Osteoblast (primary cell): ENCODE data around the gene CASP1. TPM values are rescaled to one million over a fixed set of nuclear protein-coding genes. Genes with fewer than 3 reads are reported as not detected.

Experiments
- DNase-seq: peaks from one replicate; pipeline ENCODE4 v3.0.0; 2011; ENCODE audit warnings: low spot score, mixed read lengths; ENCODE audit not compliant: insufficient read length; ENCODE audit errors: missing footprints
- H2AFZ ChIP-seq: 2 replicates; pipeline ENCODE4 v1.6.0; 2011; ENCODE audit warnings: mild to moderate bottlenecking, low read length
- H3K27ac ChIP-seq: 2 replicates; pipeline ENCODE4 v1.5.1; 2011; ENCODE audit warnings: mild to moderate bottlenecking, low read depth, low read length, moderate library complexity
- H3K27me3 ChIP-seq: 2 replicates; pipeline ENCODE4 v1.6.0; 2012; ENCODE audit warnings: mild to moderate bottlenecking, control low read depth, inconsistent platforms, low read length, moderate library complexity; ENCODE audit not compliant: insufficient read depth
- H3K36me3 ChIP-seq: 2 replicates; pipeline ENCODE4 v1.5.1; 2011; ENCODE audit warnings: mild to moderate bottlenecking, low read length, control low read depth, moderate library complexity; ENCODE audit not compliant: insufficient read depth
- H3K4me1 ChIP-seq: 2 replicates; pipeline ENCODE4 v1.5.1; 2011; ENCODE audit warnings: mild to moderate bottlenecking, low read length, control low read depth, moderate library complexity; ENCODE audit not compliant: insufficient read depth
- H3K4me2 ChIP-seq: 2 replicates; pipeline ENCODE4 v1.6.0; 2011; ENCODE audit warnings: mild to moderate bottlenecking, low read length; ENCODE audit not compliant: insufficient read depth
- H3K4me3 ChIP-seq: fragments of 200-600 bp; sonication (generic); 3 replicates; pipeline ENCODE4 v1.5.1; 2012; ENCODE audit warnings: mild to moderate bottlenecking, low read length, inconsistent platforms; ENCODE audit not compliant: insufficient read depth
- H3K79me2 ChIP-seq: 2 replicates; pipeline ENCODE4 v1.6.0; 2012; ENCODE audit warnings: mild to moderate bottlenecking, low read length, control low read depth, inconsistent platforms; ENCODE audit not compliant: insufficient read depth
- H3K9me3 ChIP-seq: 2 replicates; pipeline ENCODE4 v1.5.1; 2011; ENCODE audit warnings: low read depth, low read length, control low read depth
- H4K20me1 ChIP-seq: 2 replicates; pipeline ENCODE4 v1.6.0; 2012; ENCODE audit warnings: mild to moderate bottlenecking, low read length, control low read depth; ENCODE audit not compliant: insufficient read depth
- total RNA-seq: library from RNA; depleted of rRNA; stranded (reverse); fragments of >200 nt; gene quantifications from 2 replicates; pipeline ENCODE4 v1.2.3, GENCODE V29; 2012
- TF ChIP-seq, protein P1 (sequence below): IDR thresholded peaks from 2 replicates; pipeline ENCODE4 v1.5.1; 2011; ENCODE audit warnings: mild to moderate bottlenecking, low read depth, low read length, moderate library complexity; ENCODE audit errors: extremely low read depth

The CASP1 gene
- total RNA-seq, 1 donor, result 14.1 TPM

DNA sequence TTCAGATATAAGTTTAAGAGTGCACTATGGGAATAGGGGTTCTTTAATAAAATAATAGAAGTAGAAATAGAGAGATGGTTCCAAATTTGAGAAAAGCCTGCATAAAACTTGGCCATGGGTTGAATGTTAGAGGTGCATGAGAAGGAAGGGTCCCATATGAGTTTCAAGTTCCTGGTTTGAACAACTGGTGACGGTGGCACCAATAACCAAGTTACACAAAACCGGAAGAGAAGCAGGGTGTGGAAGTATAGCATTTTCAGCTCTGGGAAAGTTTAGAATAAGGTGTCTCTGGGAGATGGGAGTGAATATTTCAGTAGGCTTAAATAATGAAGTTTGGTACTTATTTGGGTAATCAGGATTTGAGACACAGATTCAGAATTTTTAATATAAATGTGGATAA, 2.4 kb downstream of the CASP1 start:
- no peak overlapping the region for H3K4me3 ChIP-seq
- no peaks in the 10 kb centered on the region for H3K36me3 ChIP-seq
- TF ChIP-seq, protein P1, sequence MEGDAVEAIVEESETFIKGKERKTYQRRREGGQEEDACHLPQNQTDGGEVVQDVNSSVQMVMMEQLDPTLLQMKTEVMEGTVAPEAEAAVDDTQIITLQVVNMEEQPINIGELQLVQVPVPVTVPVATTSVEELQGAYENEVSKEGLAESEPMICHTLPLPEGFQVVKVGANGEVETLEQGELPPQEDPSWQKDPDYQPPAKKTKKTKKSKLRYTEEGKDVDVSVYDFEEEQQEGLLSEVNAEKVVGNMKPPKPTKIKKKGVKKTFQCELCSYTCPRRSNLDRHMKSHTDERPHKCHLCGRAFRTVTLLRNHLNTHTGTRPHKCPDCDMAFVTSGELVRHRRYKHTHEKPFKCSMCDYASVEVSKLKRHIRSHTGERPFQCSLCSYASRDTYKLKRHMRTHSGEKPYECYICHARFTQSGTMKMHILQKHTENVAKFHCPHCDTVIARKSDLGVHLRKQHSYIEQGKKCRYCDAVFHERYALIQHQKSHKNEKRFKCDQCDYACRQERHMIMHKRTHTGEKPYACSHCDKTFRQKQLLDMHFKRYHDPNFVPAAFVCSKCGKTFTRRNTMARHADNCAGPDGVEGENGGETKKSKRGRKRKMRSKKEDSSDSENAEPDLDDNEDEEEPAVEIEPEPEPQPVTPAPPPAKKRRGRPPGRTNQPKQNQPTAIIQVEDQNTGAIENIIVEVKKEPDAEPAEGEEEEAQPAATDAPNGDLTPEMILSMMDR, result no peak
- H2AFZ ChIP-seq, result no peak overlapping the region
- peaks cover 2% of the 10 kb centered on the region for H3K4me1 ChIP-seq
- no peak for DNase-seq
- H3K9me3 ChIP-seq, result no peaks in the 10 kb centered on the region
- H3K27me3 ChIP-seq, result no peaks in the 10 kb centered on the region
- no peaks in the 10 kb centered on the region for H4K20me1 ChIP-seq
- H3K4me2 ChIP-seq, result no peak overlapping the region
- H3K79me2 ChIP-seq, result no peaks in the 10 kb centered on the region
- no peak overlapping the region for H3K27ac ChIP-seq

DNA sequence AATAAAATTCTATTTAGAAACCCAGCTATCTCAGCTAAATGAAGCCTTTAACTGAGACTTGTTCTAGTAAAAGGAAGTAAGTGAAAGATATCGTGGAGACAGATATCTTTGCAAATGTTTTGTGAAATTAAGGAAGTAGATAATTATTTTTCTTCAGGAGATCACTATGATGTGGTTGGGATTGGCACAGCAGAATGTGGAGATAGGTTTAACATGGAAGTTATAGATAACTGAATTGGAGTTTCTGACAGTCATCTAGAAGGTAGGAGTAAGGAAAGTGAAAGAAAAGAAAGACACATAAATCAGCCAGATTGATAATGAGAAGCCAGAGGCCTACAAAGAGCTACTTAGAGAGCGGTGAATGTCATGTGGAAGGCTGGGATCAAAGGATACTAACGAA, 7.3 kb downstream of the CASP1 start:
- no peak overlapping the region for H2AFZ ChIP-seq
- H3K27ac ChIP-seq, result no peak overlapping the region
- TF ChIP-seq, protein P1, result no peak
- no peak overlapping the region for H3K4me3 ChIP-seq
- H3K4me2 ChIP-seq, result no peak overlapping the region
- no peaks in the 10 kb centered on the region for H4K20me1 ChIP-seq
- no peaks in the 10 kb centered on the region for H3K9me3 ChIP-seq
- no peaks in the 10 kb centered on the region for H3K27me3 ChIP-seq
- H3K36me3 ChIP-seq, result no peaks in the 10 kb centered on the region
- no peak for DNase-seq
- H3K4me1 ChIP-seq, result no peaks in the 10 kb centered on the region
- no peaks in the 10 kb centered on the region for H3K79me2 ChIP-seq

DNA sequence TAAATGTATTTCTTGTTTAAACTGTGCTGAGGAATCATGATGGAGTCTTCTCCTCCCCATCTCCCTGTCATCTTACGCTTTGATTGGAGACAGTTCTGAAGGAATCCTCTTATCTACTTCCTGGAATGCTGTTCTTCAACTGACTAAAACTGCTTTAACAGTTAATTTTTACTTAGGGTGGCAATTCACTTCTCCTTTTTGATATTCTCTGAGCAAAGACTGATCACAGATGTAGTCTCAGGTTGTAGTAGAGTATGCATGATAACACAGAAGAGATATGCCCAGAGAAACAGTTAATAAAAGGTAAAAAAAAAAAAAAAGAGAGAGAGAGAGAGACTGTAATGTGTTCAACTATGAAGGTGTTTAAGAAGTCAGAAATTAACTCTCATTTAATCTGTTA, 10.6 kb downstream of the CASP1 start:
- H3K4me3 ChIP-seq, result no peak overlapping the region
- no peaks in the 10 kb centered on the region for H3K27me3 ChIP-seq
- no peaks in the 10 kb centered on the region for H3K9me3 ChIP-seq
- H4K20me1 ChIP-seq, result no peaks in the 10 kb centered on the region
- H3K36me3 ChIP-seq, result no peaks in the 10 kb centered on the region
- H3K4me1 ChIP-seq, result no peaks in the 10 kb centered on the region
- H3K79me2 ChIP-seq, result no peaks in the 10 kb centered on the region
- no peak overlapping the region for H3K27ac ChIP-seq
- H3K4me2 ChIP-seq, result no peak overlapping the region
- TF ChIP-seq, protein P1, result no peak
- no peak for DNase-seq
- H2AFZ ChIP-seq, result no peak overlapping the region

DNA sequence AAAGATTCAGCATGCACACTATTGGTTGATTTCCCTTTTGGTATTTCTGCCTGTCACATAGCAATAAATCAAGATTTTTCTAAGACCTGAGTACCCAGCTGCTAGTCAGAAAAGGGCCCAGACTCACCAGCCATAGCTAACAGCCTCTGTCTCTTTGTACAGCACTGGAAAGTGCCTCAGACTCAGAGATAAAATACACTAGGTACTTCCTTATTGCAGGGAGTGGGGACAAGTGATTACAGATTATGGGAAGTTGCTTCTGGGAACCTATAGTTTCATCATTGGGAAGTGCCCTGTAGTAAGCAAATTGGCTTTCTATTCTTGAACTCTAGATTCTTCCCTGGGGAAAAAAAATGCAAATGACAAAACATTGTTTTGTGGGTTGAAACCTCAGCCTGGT, 11.9 kb downstream of the CASP1 start, which contains the start of gene CASP5:
Gene CASP5, minus strand, starts transcription at position 166 of the 400 bp plus-strand sequence. Its CDS starts 32 bp downstream, at position 134.
- Histone ChIP-seq H3K4me2 (no peak within 1 kb of the TSS), H2AFZ (no peak within 1 kb of the TSS), H3K79me2 (no peaks in the 10 kb centered on the region), H3K9me3 (no peaks in the 10 kb centered on the region), H3K27ac (no peak within 1 kb of the TSS), H3K27me3 (no peaks in the 10 kb centered on the region), H3K4me3 (no peak within 1 kb of the TSS), H4K20me1 (no peaks in the 10 kb centered on the region), H3K4me1 (no peaks in the 10 kb centered on the region), H3K36me3 (no peaks in the 10 kb centered on the region)
- DNase-seq, result no peak
- TF ChIP-seq, protein P1, result no peak
